ENCODE data around the gene MEGF6. TPM values are rescaled to one million over a fixed set of nuclear protein-coding genes. Genes with fewer than 3 reads are reported as not detected.
"Not testable (repeated sequence)": the region's sequence is repeated elsewhere in the genome, so short reads cannot be mapped to it uniquely, and the experiment has no call there.

The MEGF6 gene
- total and polyA plus RNA-seq, 9 donors, result 7.7 to 26.7 (median 15.3) TPM

DNA sequence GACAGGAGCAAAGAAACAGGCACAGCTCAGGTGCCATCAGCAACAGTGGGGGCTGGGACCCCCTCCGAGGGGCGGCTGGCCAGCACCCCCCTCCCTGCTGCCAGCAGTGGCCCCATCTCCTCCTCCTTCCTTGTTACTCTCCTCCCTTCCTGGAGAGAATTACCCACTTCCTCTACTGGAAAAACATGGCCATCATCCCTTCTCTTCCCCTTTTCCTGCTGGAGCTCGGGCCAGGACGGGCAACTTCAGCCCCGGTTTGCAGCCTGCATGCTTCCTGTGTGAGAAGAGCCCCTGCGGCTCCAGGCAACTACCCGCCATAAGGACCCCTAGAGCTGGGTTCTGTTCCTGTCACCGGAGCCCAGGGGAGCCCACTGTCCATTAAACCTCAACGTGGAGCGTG is 17.6 kb downstream of the MEGF6 start:
- Histone ChIP-seq H3K9me3 (replicated peaks; ENCODE audit: control insufficient read depth, low read depth, low read length) (no peaks in the 10 kb centered on the region), H3K27ac (ENCODE audit: low read length) (no peak overlapping the region), H3K27me3 (ENCODE audit: control insufficient read depth, insufficient read depth, low read length) (peaks cover 2% of the 10 kb centered on the region), H3K36me3 (ENCODE audit: control insufficient read depth, insufficient read depth, low read length) (no peaks in the 10 kb centered on the region), H3K4me3 (ENCODE audit: low read length) (no peak overlapping the region), H3K4me1 (ENCODE audit: control insufficient read depth, insufficient read depth, low read length) (peaks cover 43% of the 10 kb centered on the region)
- 56% methylated on average over 10 of the region's 10 CpGs for WGBS (ENCODE audit: insufficient coverage)
- no peak for DNase-seq

GRCh38 chr1:3593334-3593733 is 18.0 kb downstream of the MEGF6 start:
- H3K9me3 ChIP-seq (replicated peaks; ENCODE audit: control insufficient read depth, low read depth, low read length), result no peaks in the 10 kb centered on the region
- peaks cover 39% of the 10 kb centered on the region for H3K4me1 ChIP-seq (ENCODE audit: control insufficient read depth, insufficient read depth, low read length)
- H3K36me3 ChIP-seq (ENCODE audit: control insufficient read depth, insufficient read depth, low read length), result no peaks in the 10 kb centered on the region
- H3K27me3 ChIP-seq (ENCODE audit: control insufficient read depth, insufficient read depth, low read length), result peaks cover 2% of the 10 kb centered on the region
- WGBS (ENCODE audit: insufficient coverage), result 59% methylated on average over 8 of the region's 17 CpGs
- H3K27ac ChIP-seq (ENCODE audit: low read length), result no peak overlapping the region
- no peak for DNase-seq
- no peak overlapping the region for H3K4me3 ChIP-seq (ENCODE audit: low read length)

DNA sequence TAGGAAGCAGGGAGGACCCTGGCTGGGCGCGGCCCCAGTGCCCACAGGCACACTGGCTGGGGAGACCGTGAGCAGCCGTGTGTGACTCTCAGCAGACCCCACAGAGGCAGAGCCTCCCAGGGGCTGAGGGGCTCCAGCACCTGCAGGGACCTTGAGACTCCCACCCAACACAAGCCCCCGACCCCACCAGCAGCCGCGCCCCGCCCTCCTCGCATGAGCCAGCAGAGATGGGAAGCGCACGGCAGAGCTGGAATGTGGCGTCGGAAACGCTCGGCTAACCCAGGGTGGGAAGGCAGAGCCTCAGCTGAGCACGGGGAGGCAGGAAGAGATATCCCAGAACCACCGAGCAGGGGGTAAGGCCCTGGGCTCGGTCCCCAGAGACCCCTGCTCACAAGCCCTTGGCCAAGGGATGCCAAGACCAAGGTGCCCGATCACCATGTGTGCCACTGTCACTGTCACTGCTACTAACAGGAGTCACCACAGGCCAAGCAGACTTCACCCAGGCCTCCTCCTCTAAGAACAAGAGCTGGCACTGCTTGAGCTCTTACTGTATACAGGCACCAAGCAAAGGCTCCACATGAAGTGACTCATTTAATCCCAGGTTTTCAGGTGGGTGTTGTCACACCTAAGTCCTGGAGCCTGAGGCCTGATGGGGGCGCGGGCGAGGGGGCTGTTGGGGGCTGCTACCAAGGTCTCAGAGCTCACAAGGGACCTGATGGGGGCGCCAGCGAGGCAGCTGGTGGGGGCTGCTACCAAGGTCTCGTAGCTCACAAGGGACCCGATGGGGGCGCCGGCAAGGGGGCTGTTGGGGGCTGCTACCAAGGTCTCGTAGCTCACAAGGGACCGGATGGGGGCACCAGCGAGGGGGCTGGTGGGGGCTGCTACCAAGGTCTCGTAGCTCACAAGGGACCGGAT is 20.1 kb downstream of the MEGF6 start:
- Histone ChIP-seq H3K36me3 (ENCODE audit: control insufficient read depth, insufficient read depth, low read length) (no peaks in the 10 kb centered on the region), H3K4me1 (ENCODE audit: control insufficient read depth, insufficient read depth, low read length) (peaks cover 22% of the 10 kb centered on the region), H3K27me3 (ENCODE audit: control insufficient read depth, insufficient read depth, low read length) (peaks cover 2% of the 10 kb centered on the region), H3K27ac (ENCODE audit: low read length) (no peak overlapping the region), H3K4me3 (ENCODE audit: low read length) (no peak overlapping the region), H3K9me3 (replicated peaks; ENCODE audit: control insufficient read depth, low read depth, low read length) (no peaks in the 10 kb centered on the region)
- WGBS (ENCODE audit: insufficient coverage), result 84% methylated on average over 22 of the region's 33 CpGs
- no peak for DNase-seq

GRCh38 chr1:3590139-3590763 is 21.1 kb downstream of the MEGF6 start:
- WGBS (ENCODE audit: insufficient coverage), result 59% methylated on average over 25 of the region's 27 CpGs
- Histone ChIP-seq H3K4me1 (ENCODE audit: control insufficient read depth, insufficient read depth, low read length) (peaks cover 22% of the 10 kb centered on the region), H3K9me3 (replicated peaks; ENCODE audit: control insufficient read depth, low read depth, low read length) (no peaks in the 10 kb centered on the region), H3K4me3 (ENCODE audit: low read length) (no peak overlapping the region), H3K27ac (ENCODE audit: low read length) (no peak overlapping the region), H3K27me3 (ENCODE audit: control insufficient read depth, insufficient read depth, low read length) (peaks cover 2% of the 10 kb centered on the region), H3K36me3 (ENCODE audit: control insufficient read depth, insufficient read depth, low read length) (no peaks in the 10 kb centered on the region)
- no peak for DNase-seq

GRCh38 chr1:3588395-3588794 is 22.9 kb downstream of the MEGF6 start:
- DNase-seq, result no peak
- 78% methylated on average over 5 of the region's 5 CpGs for WGBS (ENCODE audit: insufficient coverage)
- Histone ChIP-seq H3K4me1 (ENCODE audit: control insufficient read depth, insufficient read depth, low read length) (peaks cover 12% of the 10 kb centered on the region), H3K27ac (ENCODE audit: low read length) (no peak overlapping the region), H3K27me3 (ENCODE audit: control insufficient read depth, insufficient read depth, low read length) (peaks cover 2% of the 10 kb centered on the region), H3K4me3 (ENCODE audit: low read length) (no peak overlapping the region), H3K9me3 (replicated peaks; ENCODE audit: control insufficient read depth, low read depth, low read length) (no peaks in the 10 kb centered on the region), H3K36me3 (ENCODE audit: control insufficient read depth, insufficient read depth, low read length) (no peaks in the 10 kb centered on the region)

DNA sequence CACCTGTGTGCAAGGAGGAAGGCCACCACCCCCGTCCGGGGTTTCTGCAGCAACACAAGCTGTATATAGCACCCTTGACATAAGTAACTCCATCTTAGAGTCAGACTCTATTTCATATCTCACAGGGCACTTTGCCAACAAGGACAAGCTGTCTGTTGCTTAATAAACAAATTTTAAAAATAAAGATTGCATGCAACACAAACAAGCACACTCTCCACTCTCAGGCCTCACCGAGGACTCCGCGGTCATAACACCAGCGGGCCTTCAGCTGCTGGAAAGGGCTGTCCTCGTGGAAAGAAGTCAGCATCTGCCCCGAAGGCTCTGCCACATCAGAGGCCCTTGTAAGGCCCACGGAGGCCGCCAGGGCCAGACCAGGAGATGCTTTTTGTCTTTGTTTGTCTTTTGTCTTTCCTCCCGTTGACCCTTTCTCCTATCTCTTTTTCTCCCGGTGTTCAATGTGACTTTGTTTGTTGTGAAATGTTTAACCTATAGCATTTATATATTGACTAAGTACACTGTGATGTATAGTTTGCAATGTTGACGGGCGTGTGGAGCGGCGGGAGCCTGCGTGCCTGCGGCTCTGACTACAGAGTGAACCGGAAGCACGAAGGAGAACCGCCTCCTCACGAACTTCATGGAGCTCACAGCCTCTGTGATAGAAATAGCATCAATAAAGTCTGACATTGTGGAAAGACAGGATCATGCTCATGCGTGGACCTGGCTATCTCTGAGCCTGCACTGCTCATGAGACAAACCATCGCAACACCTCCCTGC is 24.1 kb downstream of the MEGF6 start:
- Histone ChIP-seq H3K4me1 (ENCODE audit: control insufficient read depth, insufficient read depth, low read length) (peaks cover 11% of the 10 kb centered on the region), H3K4me3 (ENCODE audit: low read length) (no peak overlapping the region), H3K27me3 (ENCODE audit: control insufficient read depth, insufficient read depth, low read length) (peaks cover 2% of the 10 kb centered on the region), H3K9me3 (replicated peaks; ENCODE audit: control insufficient read depth, low read depth, low read length) (no peaks in the 10 kb centered on the region), H3K36me3 (ENCODE audit: control insufficient read depth, insufficient read depth, low read length) (no peaks in the 10 kb centered on the region), H3K27ac (ENCODE audit: low read length) (no peak overlapping the region)
- DNase-seq, result peak; percentile 49
- 72% methylated on average over 14 of the region's 24 CpGs for WGBS (ENCODE audit: insufficient coverage)

DNA sequence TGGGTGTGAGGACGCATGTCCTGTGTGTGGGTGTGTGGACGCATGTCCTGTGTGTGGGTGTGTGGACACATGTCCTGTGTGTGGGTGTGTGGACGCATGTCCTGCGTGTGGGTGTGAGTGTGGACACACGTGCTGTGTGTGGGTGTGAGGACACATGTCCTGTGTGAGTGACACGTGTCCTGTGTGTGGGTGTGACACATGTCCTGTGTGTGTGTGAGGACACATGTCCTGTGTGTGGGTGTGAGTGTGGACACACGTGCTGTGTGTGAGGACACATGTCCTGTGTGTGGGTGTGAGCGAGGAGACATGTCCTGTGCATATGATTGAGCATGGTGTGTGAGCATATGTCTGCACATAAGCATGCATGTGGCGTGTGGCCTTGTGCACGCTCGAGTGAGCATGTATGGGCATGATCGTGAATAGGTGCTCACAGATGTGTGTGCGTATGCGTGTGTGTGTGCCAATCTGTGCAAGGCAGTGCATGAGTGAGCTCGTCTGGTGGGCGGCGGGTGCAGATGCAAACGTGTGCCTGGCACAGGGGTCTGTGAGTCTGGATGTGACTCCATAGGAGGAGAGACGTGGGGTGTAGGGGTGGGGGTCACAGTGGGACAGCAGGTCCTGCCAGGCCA is 25.3 kb downstream of the MEGF6 start:
- Histone ChIP-seq H3K36me3 (ENCODE audit: control insufficient read depth, insufficient read depth, low read length) (no peaks in the 10 kb centered on the region), H3K27ac (ENCODE audit: low read length) (no peak overlapping the region), H3K4me3 (ENCODE audit: low read length) (no peak overlapping the region), H3K27me3 (ENCODE audit: control insufficient read depth, insufficient read depth, low read length) (peaks cover 2% of the 10 kb centered on the region), H3K9me3 (replicated peaks; ENCODE audit: control insufficient read depth, low read depth, low read length) (no peaks in the 10 kb centered on the region), H3K4me1 (ENCODE audit: control insufficient read depth, insufficient read depth, low read length) (peaks cover 19% of the 10 kb centered on the region)
- DNase-seq, result no peak
- WGBS (ENCODE audit: insufficient coverage), result 89% methylated on average over 19 of the region's 19 CpGs

DNA sequence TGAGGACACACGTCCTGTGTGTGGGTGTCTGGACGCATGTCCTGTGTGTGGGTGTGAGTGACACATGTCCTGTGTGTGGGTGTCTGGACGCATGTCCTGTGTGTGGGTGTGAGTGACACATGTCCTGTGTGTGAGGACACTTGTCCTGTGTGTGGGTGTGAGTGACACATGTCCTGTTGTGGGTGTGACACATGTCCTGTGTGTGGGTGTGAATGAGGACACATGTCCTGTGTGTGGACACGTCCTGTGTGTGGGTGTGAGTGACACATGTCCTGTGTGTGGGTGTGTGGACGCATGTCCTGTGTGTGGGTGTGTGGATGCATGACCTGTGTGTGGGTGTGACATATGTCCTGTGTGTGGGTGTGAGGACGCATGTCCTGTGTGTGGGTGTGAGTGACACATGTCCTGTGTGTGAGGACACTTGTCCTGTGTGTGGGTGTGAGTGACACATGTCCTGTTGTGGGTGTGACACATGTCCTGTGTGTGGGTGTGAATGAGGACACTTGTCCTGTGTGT is 25.9 kb downstream of the MEGF6 start:
- H3K36me3 ChIP-seq (ENCODE audit: control insufficient read depth, insufficient read depth, low read length); H3K27ac ChIP-seq (ENCODE audit: low read length); H3K9me3 ChIP-seq (replicated peaks; ENCODE audit: control insufficient read depth, low read depth, low read length); H3K27me3 ChIP-seq (ENCODE audit: control insufficient read depth, insufficient read depth, low read length); DNase-seq; H3K4me3 ChIP-seq (ENCODE audit: low read length): not testable (repeated sequence)
- peaks cover 14% of the 10 kb centered on the region for H3K4me1 ChIP-seq (ENCODE audit: control insufficient read depth, insufficient read depth, low read length)
- WGBS (ENCODE audit: insufficient coverage), result 72% methylated on average over 6 of the region's 6 CpGs

- Histone ChIP-seq H3K36me3 (ENCODE audit: control insufficient read depth, insufficient read depth, low read length) (no peaks in the 10 kb centered on the region), H3K9me3 (replicated peaks; ENCODE audit: control insufficient read depth, low read depth, low read length) (no peaks in the 10 kb centered on the region), H3K4me1 (ENCODE audit: control insufficient read depth, insufficient read depth, low read length) (peaks cover 9% of the 10 kb centered on the region), H3K4me3 (ENCODE audit: low read length) (no peak overlapping the region), H3K27me3 (ENCODE audit: control insufficient read depth, insufficient read depth, low read length) (peaks cover 2% of the 10 kb centered on the region), H3K27ac (ENCODE audit: low read length) (no peak overlapping the region)
- WGBS (ENCODE audit: insufficient coverage), result 92% methylated on average over 7 of the region's 7 CpGs
- DNase-seq, result no peak
Measured at GRCh38 chr1:3584915-3585314, 26.4 kb downstream of the MEGF6 start.
